Osteocyte (in vitro differentiated cells): ENCODE measurements around the gene AMN. TPM values are rescaled to one million over a fixed set of nuclear protein-coding genes. Genes with fewer than 3 reads are reported as not detected.

Source experiments
- DNase-seq: peaks from one replicate; pipeline ENCODE4 v3.0.0; 2021; ENCODE audit warnings: mixed read lengths; ENCODE audit not compliant: unreplicated experiment; ENCODE audit errors: extremely low spot score
- H3K27ac Mint-ChIP-seq: one replicate; pipeline ENCODE4 v1.8.0; 2021; ENCODE audit warnings: mild to moderate bottlenecking, mixed read lengths; ENCODE audit not compliant: unreplicated experiment
- H3K27me3 Mint-ChIP-seq: one replicate; pipeline ENCODE4 v1.8.0; 2021; ENCODE audit warnings: mixed read lengths; ENCODE audit not compliant: unreplicated experiment
- H3K36me3 Mint-ChIP-seq: one replicate; pipeline ENCODE4 v1.8.0; 2021; ENCODE audit warnings: mixed read lengths; ENCODE audit not compliant: unreplicated experiment
- H3K4me1 Mint-ChIP-seq: one replicate; pipeline ENCODE4 v1.8.0; 2021; ENCODE audit warnings: mixed read lengths; ENCODE audit not compliant: unreplicated experiment
- H3K4me3 Mint-ChIP-seq: one replicate; pipeline ENCODE4 v1.8.0; 2021; ENCODE audit warnings: mild to moderate bottlenecking, moderate library complexity, mixed read lengths; ENCODE audit not compliant: unreplicated experiment
- H3K9me3 Mint-ChIP-seq: one replicate; pipeline ENCODE4 v1.8.0; 2021; ENCODE audit warnings: mixed read lengths; ENCODE audit not compliant: unreplicated experiment
- total RNA-seq: library from RNA; stranded (reverse); gene quantifications from 2 replicates; pipeline ENCODE4 v1.2.1, GENCODE V29; 2021
- TF ChIP-seq, protein P1 (sequence below): fragments of 200-600 bp; sonication (generic); IDR thresholded peaks from 2 replicates; pipeline ENCODE4 v1.5.0; 2021; ENCODE audit warnings: antibody characterized with exemption, mild to moderate bottlenecking, moderate library complexity

Gene AMN
- total RNA-seq, 1 donor from 2014 or later = 0.86 TPM

DNA sequence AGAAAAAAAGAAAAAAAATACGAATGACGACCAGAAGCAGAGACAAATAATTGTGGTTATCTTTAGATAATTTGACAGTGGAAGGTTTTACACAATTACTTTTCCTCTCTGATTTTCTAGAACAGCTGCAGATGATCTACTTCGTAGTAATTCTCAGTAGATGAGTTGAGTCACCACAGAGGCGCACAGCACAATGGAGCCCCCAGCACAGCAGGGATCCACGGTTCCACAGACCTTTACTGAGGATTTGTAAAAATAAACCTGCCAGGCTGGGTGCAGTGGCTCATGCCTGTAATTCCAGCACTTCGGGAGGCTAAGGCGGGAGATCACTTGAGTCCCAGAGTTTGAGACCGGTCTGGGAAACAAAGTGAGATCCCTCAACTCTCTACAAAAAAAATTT is 29.3 kb downstream of the AMN start:
- peaks cover 17% of the 10 kb centered on the region for H3K4me1 Mint-ChIP-seq
- H3K4me3 Mint-ChIP-seq = no peak overlapping the region
- no peak for DNase-seq
- H3K27ac Mint-ChIP-seq = peak overlapping the region; percentile 79
- no peaks in the 10 kb centered on the region for H3K27me3 Mint-ChIP-seq
- no peaks in the 10 kb centered on the region for H3K9me3 Mint-ChIP-seq
- TF ChIP-seq, protein P1, sequence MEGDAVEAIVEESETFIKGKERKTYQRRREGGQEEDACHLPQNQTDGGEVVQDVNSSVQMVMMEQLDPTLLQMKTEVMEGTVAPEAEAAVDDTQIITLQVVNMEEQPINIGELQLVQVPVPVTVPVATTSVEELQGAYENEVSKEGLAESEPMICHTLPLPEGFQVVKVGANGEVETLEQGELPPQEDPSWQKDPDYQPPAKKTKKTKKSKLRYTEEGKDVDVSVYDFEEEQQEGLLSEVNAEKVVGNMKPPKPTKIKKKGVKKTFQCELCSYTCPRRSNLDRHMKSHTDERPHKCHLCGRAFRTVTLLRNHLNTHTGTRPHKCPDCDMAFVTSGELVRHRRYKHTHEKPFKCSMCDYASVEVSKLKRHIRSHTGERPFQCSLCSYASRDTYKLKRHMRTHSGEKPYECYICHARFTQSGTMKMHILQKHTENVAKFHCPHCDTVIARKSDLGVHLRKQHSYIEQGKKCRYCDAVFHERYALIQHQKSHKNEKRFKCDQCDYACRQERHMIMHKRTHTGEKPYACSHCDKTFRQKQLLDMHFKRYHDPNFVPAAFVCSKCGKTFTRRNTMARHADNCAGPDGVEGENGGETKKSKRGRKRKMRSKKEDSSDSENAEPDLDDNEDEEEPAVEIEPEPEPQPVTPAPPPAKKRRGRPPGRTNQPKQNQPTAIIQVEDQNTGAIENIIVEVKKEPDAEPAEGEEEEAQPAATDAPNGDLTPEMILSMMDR = no peak
- peaks cover 45% of the 10 kb centered on the region for H3K36me3 Mint-ChIP-seq

DNA sequence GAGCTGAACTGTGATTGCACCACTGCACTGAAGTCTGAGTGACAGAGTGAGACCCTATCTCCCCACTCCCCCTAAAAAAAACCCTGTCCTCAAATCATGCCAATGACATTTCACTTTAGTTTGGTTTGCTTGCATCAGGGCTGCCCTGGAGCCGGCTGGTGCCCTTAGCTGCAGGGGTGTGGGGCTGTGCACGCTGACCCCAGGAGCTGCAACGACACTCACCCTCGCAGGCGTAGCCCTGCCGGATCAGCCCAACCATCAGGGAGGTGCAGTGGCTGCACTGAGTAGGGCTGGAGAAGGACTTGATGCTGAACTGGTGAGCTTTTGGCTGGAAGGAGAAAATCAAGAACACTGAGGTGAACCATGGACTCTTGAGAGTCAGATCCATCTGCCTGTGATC is 29.8 kb downstream of the AMN start:
- Mint-ChIP-seq H3K9me3 (no peaks in the 10 kb centered on the region), H3K4me1 (peaks cover 17% of the 10 kb centered on the region), H3K27me3 (no peaks in the 10 kb centered on the region), H3K4me3 (no peak overlapping the region), H3K36me3 (peaks cover 43% of the 10 kb centered on the region), H3K27ac (peak overlapping the region; percentile 79)
- TF ChIP-seq, protein P1 = no peak
- DNase-seq = no peak

DNA sequence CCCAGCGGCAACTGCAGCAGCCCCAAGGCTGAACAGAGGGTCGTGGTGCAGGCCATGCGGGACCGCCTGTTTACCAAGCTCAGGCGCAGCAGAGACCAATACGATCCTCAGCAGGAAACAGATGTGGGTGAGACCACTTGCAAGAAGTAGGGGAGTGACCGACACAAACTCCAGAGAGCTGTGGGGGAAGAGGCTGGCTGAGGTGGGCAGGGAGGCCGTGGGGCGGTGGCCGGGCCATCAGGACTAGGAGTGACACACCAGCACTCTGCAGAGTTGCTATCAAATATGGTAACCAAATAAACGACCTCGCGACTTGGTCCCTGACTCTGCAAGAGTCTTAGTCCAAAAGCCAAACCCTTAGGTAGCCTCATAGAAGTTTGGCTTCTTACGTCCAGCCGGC is 30.6 kb downstream of the AMN start:
- TF ChIP-seq, protein P1 = no peak
- DNase-seq = no peak
- no peak overlapping the region for H3K27ac Mint-ChIP-seq
- H3K4me1 Mint-ChIP-seq = peaks cover 17% of the 10 kb centered on the region
- H3K27me3 Mint-ChIP-seq = no peaks in the 10 kb centered on the region
- no peaks in the 10 kb centered on the region for H3K9me3 Mint-ChIP-seq
- peaks cover 49% of the 10 kb centered on the region for H3K36me3 Mint-ChIP-seq
- H3K4me3 Mint-ChIP-seq = no peak overlapping the region

DNA sequence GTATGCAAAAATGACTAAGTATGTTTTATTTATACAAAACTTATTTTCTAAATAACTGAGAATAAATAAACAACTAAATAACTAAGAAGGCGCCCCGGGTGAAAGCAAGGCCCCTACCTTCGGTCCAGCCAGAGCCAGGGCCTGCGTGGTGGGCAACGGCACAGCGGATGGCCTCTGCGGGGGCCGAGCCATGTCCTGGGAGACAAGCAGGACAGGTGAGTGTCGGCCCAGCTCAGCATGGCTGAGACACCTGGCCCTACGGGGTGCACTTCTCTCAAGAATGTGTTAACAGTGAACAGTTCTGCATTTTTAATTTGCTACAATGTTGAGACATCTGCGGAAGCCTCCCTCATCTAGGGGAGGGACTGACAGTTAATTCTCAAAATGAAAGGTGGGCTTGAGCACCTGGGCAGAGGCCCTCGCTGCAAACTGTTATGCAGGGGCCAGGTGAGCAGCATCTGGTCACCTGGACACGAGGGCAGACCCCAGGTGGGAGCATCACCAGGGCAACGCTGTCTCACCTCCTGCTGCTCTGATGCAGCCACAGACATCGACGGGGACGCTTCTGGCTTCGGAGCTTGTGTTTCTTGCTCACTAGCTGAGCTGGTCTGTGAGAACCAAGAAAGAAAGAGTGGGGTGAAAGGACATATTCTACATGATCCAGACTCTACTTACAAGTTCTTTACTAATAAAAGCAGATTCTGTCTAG is 31.8 kb downstream of the AMN start:
- Mint-ChIP-seq H3K9me3 (no peaks in the 10 kb centered on the region), H3K4me3 (no peak overlapping the region), H3K27ac (no peak overlapping the region), H3K4me1 (peaks cover 17% of the 10 kb centered on the region), H3K27me3 (no peaks in the 10 kb centered on the region), H3K36me3 (peaks cover 53% of the 10 kb centered on the region)
- no peak for DNase-seq
- TF ChIP-seq, protein P1 = no peak

DNA sequence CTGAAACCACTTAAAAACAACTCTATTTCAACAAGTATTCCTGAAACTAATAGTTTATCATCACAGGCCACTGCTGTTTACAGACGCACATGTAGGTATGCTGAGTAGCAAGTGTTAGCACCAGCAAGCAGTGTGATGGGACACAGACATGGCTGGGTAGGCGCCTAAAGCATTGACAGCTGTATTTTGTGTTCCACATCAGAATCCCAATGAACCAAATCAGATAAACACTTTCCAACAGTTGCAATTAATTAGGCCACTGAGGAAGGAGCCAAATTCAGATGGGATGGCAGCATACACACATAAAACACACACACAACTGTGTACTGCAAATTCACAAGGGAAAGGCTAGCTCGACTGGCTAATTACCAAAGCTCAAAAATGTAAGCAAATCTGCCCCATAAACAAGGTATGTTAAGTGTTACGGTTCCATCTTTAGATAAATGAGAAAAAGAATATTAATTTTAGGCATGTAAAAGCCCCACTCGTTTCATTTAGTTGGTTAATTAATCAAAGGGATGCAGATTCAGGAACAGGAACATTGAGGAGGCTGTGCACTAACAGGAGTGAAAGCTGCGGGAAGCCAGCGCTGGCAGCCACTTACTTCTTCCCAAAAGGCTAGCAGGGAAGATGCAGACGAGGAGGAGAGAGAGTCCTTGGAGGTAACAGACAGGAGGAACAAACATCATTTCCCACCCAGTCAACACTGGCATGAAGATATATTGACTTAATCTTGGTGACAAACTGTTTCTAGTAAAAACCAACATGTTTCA is 33.4 kb downstream of the AMN start:
- no peak overlapping the region for H3K27ac Mint-ChIP-seq
- H3K4me1 Mint-ChIP-seq = peaks cover 17% of the 10 kb centered on the region
- H3K4me3 Mint-ChIP-seq = no peak overlapping the region

More for the DNA sequence above, 33.4 kb downstream of the AMN start:
- TF ChIP-seq, protein P1 = no peak
- no peaks in the 10 kb centered on the region for H3K27me3 Mint-ChIP-seq
- DNase-seq = no peak
- H3K9me3 Mint-ChIP-seq = no peaks in the 10 kb centered on the region
- H3K36me3 Mint-ChIP-seq = peaks cover 52% of the 10 kb centered on the region
